A549 (cell line): ENCODE results near the gene STX16. TPM values are rescaled to one million over a fixed set of nuclear protein-coding genes. Genes with fewer than 3 reads are reported as not detected.

Source experiments
- ATAC-seq, 2 experiments: fragments of 200-7000 bp in 1 of 2; fragments of >200 bp in 1 of 2; cut with Nextera tagmentation in 1 of 2; cut with Tn5 transposase in 1 of 2; 3 replicates each; pipeline versions ENCODE4 v1.8.0 to v1.9.1; 2018 to 2020; ENCODE audit warnings: mild to moderate bottlenecking in 1 of 2, moderate library complexity in 1 of 2
- CTCF ChIA-PET: fragments of 300-600 bp; sonication (Branson Sonifier 250); formaldehyde crosslinking; extraction: SDS; loops from one replicate; lab custom pipeline; 2021; ENCODE audit warnings: antibody characterized with exemption, inconsistent platforms; lab: Yijun Ruan, JAX
- POLR2A ChIA-PET: fragments of 350-600 bp; formaldehyde crosslinking; extraction: SDS; loops from one replicate; lab custom pipeline; 2021; ENCODE audit warnings: antibody characterized with exemption, inconsistent platforms; lab: Yijun Ruan, JAX
- DNase-seq, 2 experiments: peaks; one replicate each; pipeline versions ENCODE4 v3.0.0 to v3.0.0-alpha.2; 2011 to 2016; ENCODE audit warnings: low read depth in 1 of 2, low spot score in 1 of 2
- FAIRE-seq: peaks from 2 replicates; lab custom pipeline; 2011; peaks lifted over from hg19 to GRCh38; lab: Jason Lieb, UNC
- H3K27ac ChIP-seq, 2 experiments: fragments of >200 bp; sonication (Bioruptor Twin); formaldehyde crosslinking; 3 replicates each; pipeline ENCODE4 v1.5.1; 2016 to 2017
- H3K4me1 ChIP-seq: fragments of >200 bp; sonication (Bioruptor Twin); formaldehyde crosslinking; 3 replicates; pipeline ENCODE4 v1.6.1; 2016
- H3K4me2 ChIP-seq: fragments of >200 bp; sonication (Bioruptor Twin); formaldehyde crosslinking; 3 replicates; pipeline ENCODE4 v1.6.1; 2016
- H3K4me3 ChIP-seq: fragments of >200 bp; sonication (Bioruptor Twin); formaldehyde crosslinking; 3 replicates; pipeline ENCODE4 v1.5.1; 2016
- H3K9me3 ChIP-seq: fragments of >200 bp; sonication (Bioruptor Twin); formaldehyde crosslinking; 3 replicates; pipeline ENCODE4 v1.6.1; 2016
- ATOH8 ChIP-seq: fragments of 250-450 bp; sonication (Bioruptor Pico); IDR thresholded peaks from 2 replicates; pipeline ENCODE4 v1.5.0; 2020; ENCODE audit warnings: low read depth, mild to moderate bottlenecking, moderate library complexity
- BCL3 ChIP-seq: fragments of >200 bp; sonication (Bioruptor Twin); formaldehyde crosslinking; IDR thresholded peaks from 3 replicates; pipeline ENCODE4 v1.6.1; 2016
- CBX2 ChIP-seq: fragments of 200-600 bp; sonication (generic); IDR thresholded peaks from 2 replicates; pipeline ENCODE4 v1.6.1; 2016; ENCODE audit warnings: low read depth, mild to moderate bottlenecking, borderline replicate concordance
- CHD2 ChIP-seq: fragments of 150-350 bp; IDR thresholded peaks from 2 replicates; pipeline ENCODE4 v1.6.1; 2014; ENCODE audit warnings: low read length; ENCODE audit not compliant: partially characterized antibody
- CHD4 ChIP-seq: fragments of 200-600 bp; sonication (generic); IDR thresholded peaks from 2 replicates; pipeline ENCODE4 v1.6.1; 2016; ENCODE audit warnings: antibody characterized with exemption, mild to moderate bottlenecking, borderline replicate concordance
- EP300 ChIP-seq, 2 experiments: fragments of >200 bp; sonication (Bioruptor Twin); formaldehyde crosslinking; IDR thresholded peaks; 2 replicates in 1 of 2; 3 replicates in 1 of 2; pipeline ENCODE4 v1.6.1; 2016 to 2017
- FOSL2 ChIP-seq, 2 experiments: fragments of 450-650 bp in 1 of 2; fragments of >200 bp in 1 of 2; sonication (Bioruptor Twin) in 1 of 2; formaldehyde crosslinking; IDR thresholded peaks; 2 replicates each; pipeline versions ENCODE4 v1.5.0 to v1.6.1; 2016 to 2020; ENCODE audit warnings: mild to moderate bottlenecking in 1 of 2, moderate library complexity in 1 of 2
- GATA3 ChIP-seq: IDR thresholded peaks from 2 replicates; pipeline ENCODE4 v1.6.1; 2012; ENCODE audit warnings: borderline replicate concordance
- HEYL ChIP-seq: fragments of 250-450 bp; sonication (Bioruptor Pico); IDR thresholded peaks from 2 replicates; pipeline ENCODE4 v1.8.0; 2021; ENCODE audit warnings: mild to moderate bottlenecking, moderate library complexity
- HOXB13 ChIP-seq: fragments of 250-450 bp; sonication (Bioruptor Pico); IDR thresholded peaks from 2 replicates; pipeline ENCODE4 v1.5.0; 2020; ENCODE audit warnings: low read depth, mild to moderate bottlenecking, moderate library complexity
- JUNB ChIP-seq: fragments of >200 bp; sonication (Bioruptor Twin); formaldehyde crosslinking; IDR thresholded peaks from 2 replicates; pipeline ENCODE4 v1.6.1; 2016
- KDM1A ChIP-seq: fragments of 200-600 bp; sonication (generic); IDR thresholded peaks from 2 replicates; pipeline ENCODE4 v1.6.1; 2016; ENCODE audit warnings: low read depth, mild to moderate bottlenecking
- KDM5A ChIP-seq: fragments of 200-600 bp; sonication (generic); IDR thresholded peaks from 2 replicates; pipeline ENCODE4 v1.6.1; 2016; ENCODE audit warnings: antibody characterized with exemption, mild to moderate bottlenecking
- NFE2L2 ChIP-seq: fragments of 150-350 bp; conservative IDR thresholded peaks from 2 replicates; pipeline ENCODE4 v1.6.1; 2014; ENCODE audit warnings: low read length
- NPAS2 ChIP-seq: fragments of 250-450 bp; sonication (Bioruptor Pico); IDR thresholded peaks from 2 replicates; pipeline ENCODE4 v1.8.0; 2022; ENCODE audit warnings: mild to moderate bottlenecking, moderate library complexity, borderline replicate concordance
- RFX5 ChIP-seq: fragments of 450-650 bp; IDR thresholded peaks from 2 replicates; pipeline ENCODE4 v1.7.1; 2014; ENCODE audit warnings: antibody characterized with exemption, mild to moderate bottlenecking, moderate library complexity
- TP53 ChIP-seq: fragments of 250-450 bp; sonication (Bioruptor Pico); IDR thresholded peaks from 2 replicates; pipeline ENCODE4 v1.5.0; 2021; ENCODE audit warnings: mild to moderate bottlenecking, moderate library complexity
- WGBS: methylation state at CpG from one replicate; pipeline ENCODE4 v1.1.6; 2017; ENCODE audit errors: missing lambda C conversion rate; 5-methylcytosine and 5-hydroxymethylcytosine counted together
- polyA plus RNA-seq, 4 experiments: library from polyadenylated mRNA; depleted of rRNA in 3 of 4; stranded (reverse); fragments of >200 nt; fragmentation: RNase III in 1 of 4; extraction: RNeasy Plus Mini Kit Qiagen cat#74134 plus additional on column Dnase treatment in 1 of 4; gene quantifications; 2 replicates in 3 of 4; 3 replicates in 1 of 4; pipeline ENCODE4 v1.2.3, GENCODE V29; 2011 to 2017
- TF ChIP-seq, protein P1 (sequence below): IDR thresholded peaks from 2 replicates; pipeline ENCODE4 v1.6.1; 2012; ENCODE audit warnings: low read depth, borderline replicate concordance

Gene STX16
- polyA plus RNA-seq, 2 of the 4 experiments (the other 2 are of a cell fraction), result 68.5 to 71.6 TPM

- Histone ChIP-seq H3K4me3 (no peak overlapping the region), H3K27ac (no peak overlapping the region; a peak in 1 of 6 replicates), H3K4me1 (no peaks in the 10 kb centered on the region), H3K9me3 (no peaks in the 10 kb centered on the region), H3K4me2 (no peak overlapping the region)
- ATAC-seq (no peak), DNase-seq (no peak), FAIRE-seq (no peak)
- CTCF ChIA-PET, result interaction anchor here (0.9 to 1.3 kb wide), 2 partner anchors 10 to 14 kb away, joined by 4 to 5 read pairs; partner anchors contain the start of gene STX16
- POLR2A ChIA-PET, result no interaction called here
- 87% methylated on average over 10 of the region's 10 CpGs for WGBS
- no peak for TF ChIP-seq TP53 (CRISPR knock-in tag)
- no peak for TF ChIP-seq ATOH8
- no peak for TF ChIP-seq BCL3
- TF ChIP-seq NPAS2 (CRISPR knock-in tag), result no peak
- no peak for TF ChIP-seq RFX5
- no peak for TF ChIP-seq HOXB13 (CRISPR knock-in tag)
- TF ChIP-seq, protein P1, sequence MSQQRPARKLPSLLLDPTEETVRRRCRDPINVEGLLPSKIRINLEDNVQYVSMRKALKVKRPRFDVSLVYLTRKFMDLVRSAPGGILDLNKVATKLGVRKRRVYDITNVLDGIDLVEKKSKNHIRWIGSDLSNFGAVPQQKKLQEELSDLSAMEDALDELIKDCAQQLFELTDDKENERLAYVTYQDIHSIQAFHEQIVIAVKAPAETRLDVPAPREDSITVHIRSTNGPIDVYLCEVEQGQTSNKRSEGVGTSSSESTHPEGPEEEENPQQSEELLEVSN, result no peak
- TF ChIP-seq KDM1A, result no peak
- no peak for TF ChIP-seq HEYL (CRISPR knock-in tag)
Observed at GRCh38 chr20:58636396-58636982, 14.6 kb upstream of the STX16 start.

DNA sequence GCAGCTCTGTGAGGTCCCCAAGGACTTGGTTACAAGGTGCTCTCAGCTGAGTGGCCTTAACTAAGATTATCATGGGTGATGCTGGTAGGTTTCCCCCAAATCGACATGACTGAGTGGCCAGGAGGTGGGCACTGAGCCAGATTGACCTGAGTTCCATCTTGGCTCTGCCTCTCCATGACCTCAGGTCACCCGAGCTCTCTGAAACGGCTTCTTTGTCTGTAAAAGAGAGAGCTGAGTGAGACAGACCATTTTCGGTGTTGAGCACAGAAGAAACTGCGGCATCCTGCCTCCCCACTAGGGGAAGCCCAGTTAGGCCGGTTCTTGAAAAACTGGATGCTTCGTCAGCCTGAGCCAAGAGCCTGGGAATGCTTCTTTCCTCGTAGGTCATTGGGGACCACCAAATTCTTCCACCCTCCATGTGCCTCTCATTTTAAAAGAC is 14.1 kb upstream of the STX16 start:
- H3K4me2 ChIP-seq, result no peak overlapping the region
- no peaks in the 10 kb centered on the region for H3K4me1 ChIP-seq
- TF ChIP-seq CBX2 (no peak), HEYL (CRISPR knock-in tag) (no peak), CHD2 (no peak), EP300 (IDR thresholded peaks at IDR 0.05) (no peak), JUNB (no peak), CHD4 (no peak), GATA3 (no peak), KDM5A (no peak), ATOH8 (no peak), FOSL2 (IDR thresholded peaks at IDR 0.05) (no peak), FOSL2 (CRISPR knock-in tag; IDR thresholded peaks at IDR 0.05) (no peak), NFE2L2 (no peak)
- no peak overlapping the region for H3K27ac ChIP-seq
- 87% methylated on average over 7 of the region's 8 CpGs for WGBS
- DNase-seq, result no peak
- H3K9me3 ChIP-seq, result no peaks in the 10 kb centered on the region
- FAIRE-seq, result no peak
- peak; percentile 35 to 72; a peak in 3 of 6 replicates for ATAC-seq
- ChIA-PET POLR2A (no interaction called here), CTCF (interaction anchor here (0.9 to 1.6 kb wide), 4 partner anchors 10 to 16 kb away, joined by 3 to 5 read pairs (median 4); partner anchors contain the start of gene STX16)
- H3K4me3 ChIP-seq, result no peak overlapping the region
